Activated CD8-positive, alpha-beta memory T cell treated with anti-CD3 and anti-CD28 coated beads for 36 hours (primary cell): ENCODE results near the gene CALCB. TPM values are rescaled to one million over a fixed set of nuclear protein-coding genes. Genes with fewer than 3 reads are reported as not detected.
"Not testable (repeated sequence)": the region's sequence is repeated elsewhere in the genome, so short reads cannot be mapped to it uniquely, and the experiment has no call there.

Experiments
- CTCF ChIA-PET: fragments of 350-600 bp; sonication (Branson Sonifier 250); formaldehyde crosslinking; loops from one replicate; lab custom pipeline; 2021; ENCODE audit warnings: antibody characterized with exemption; lab: Charles Lee
- POLR2A ChIA-PET: fragments of 350-600 bp; sonication (Branson Sonifier 250); formaldehyde crosslinking; loops from one replicate; lab custom pipeline; 2021; ENCODE audit warnings: antibody characterized with exemption; lab: Charles Lee
- total RNA-seq, 2 experiments: library from RNA; stranded (reverse); gene quantifications; one replicate each; pipeline ENCODE4 v1.2.3, GENCODE V29; 2021

CALCB gene
- 1 to 10 TPM; 1.5 to 1.6 TPM for total RNA-seq

- ChIA-PET CTCF (interaction anchor here (1.3 to 4.9 kb wide), 9 partner anchors 12 to 166 kb away, joined by 3 to 54 read pairs (median 9); no protein-coding TSS in a partner anchor), POLR2A (no interaction called here)
These were observed at the start of gene CALCB for GRCh38 chr11:15073361-15074205. CALCB (plus strand) TSS chr11:15073593; CDS start chr11:15074719, 1,126 bp downstream.

GRCh38 chr11:15027011-15027410, 46.4 kb upstream of the CALCB start:
- ChIA-PET POLR2A (no interaction called here), CTCF (interaction anchor here (1.4 kb wide), 1 partner anchor 119 kb away, joined by 5 read pairs; no protein-coding TSS in a partner anchor)

- CTCF ChIA-PET, result interaction anchor here (0.5 kb wide), 1 partner anchor 81 kb away, joined by 3 read pairs; no protein-coding TSS in a partner anchor
- POLR2A ChIA-PET, result no interaction called here
These were observed 45.4 kb upstream of the CALCB start for GRCh38 chr11:15027956-15028355.

GRCh38 chr11:15028379-15028778, 45.0 kb upstream of the CALCB start:
- CTCF ChIA-PET, result no interaction called here
- POLR2A ChIA-PET, result no interaction called here

GRCh38 chr11:15031945-15032344, 41.4 kb upstream of the CALCB start:
- CTCF ChIA-PET, POLR2A ChIA-PET: not testable (repeated sequence)

GRCh38 chr11:15034687-15035267, 38.6 kb upstream of the CALCB start:
- POLR2A ChIA-PET, result no interaction called here
- CTCF ChIA-PET, result no interaction called here

GRCh38 chr11:15035283-15035682, 38.1 kb upstream of the CALCB start:
- CTCF ChIA-PET, result interaction anchor here (0.8 kb wide), 1 partner anchor 40 kb away, joined by 5 read pairs; no protein-coding TSS in a partner anchor

GRCh38 chr11:15038963-15039362, 34.4 kb upstream of the CALCB start:
- ChIA-PET POLR2A (no interaction called here), CTCF (interaction anchor here (0.7 to 1.8 kb wide), 3 partner anchors 9 to 38 kb away, joined by 3 to 9 read pairs (median 3); no protein-coding TSS in a partner anchor)

More at GRCh38 chr11:15035283-15035682, 38.1 kb upstream of the CALCB start:
- POLR2A ChIA-PET, result no interaction called here

- ChIA-PET POLR2A (no interaction called here), CTCF (no interaction called here)
These were observed 28.2 kb upstream of the CALCB start for GRCh38 chr11:15045209-15045608.

- ChIA-PET CTCF (no interaction called here), POLR2A (no interaction called here)
These were observed 27.5 kb upstream of the CALCB start for GRCh38 chr11:15045891-15046290.

GRCh38 chr11:15046673-15047072, 26.7 kb upstream of the CALCB start:
- POLR2A ChIA-PET, CTCF ChIA-PET: not testable (repeated sequence)

- ChIA-PET CTCF (interaction anchor here (1.2 to 1.4 kb wide), 2 partner anchors 42 to 52 kb away, joined by 3 to 4 read pairs; no protein-coding TSS in a partner anchor), POLR2A (no interaction called here)
These were observed 24.8 kb upstream of the CALCB start for GRCh38 chr11:15048616-15049015.

- ChIA-PET POLR2A (no interaction called here), CTCF (interaction anchor here (1.0 kb wide), 1 partner anchor 22 kb away, joined by 3 read pairs; no protein-coding TSS in a partner anchor)
These were observed 20.2 kb upstream of the CALCB start for GRCh38 chr11:15053191-15053685.

GRCh38 chr11:15055620-15056356, 17.6 kb upstream of the CALCB start:
- ChIA-PET CTCF (interaction anchor here (1.0 kb wide), 1 partner anchor 19 kb away, joined by 3 read pairs; no protein-coding TSS in a partner anchor), POLR2A (no interaction called here)

GRCh38 chr11:15057329-15057728, 16.1 kb upstream of the CALCB start:
- CTCF ChIA-PET, result no interaction called here
- POLR2A ChIA-PET, result no interaction called here

- ChIA-PET CTCF (interaction anchor here (1.0 kb wide), 1 partner anchor 15 kb away, joined by 3 read pairs; no protein-coding TSS in a partner anchor), POLR2A (interaction anchor here (0.7 kb wide), 1 partner anchor 35 kb away, joined by 4 read pairs; no protein-coding TSS in a partner anchor)
These were observed 14.1 kb upstream of the CALCB start for GRCh38 chr11:15059132-15059915.

- ChIA-PET POLR2A (no interaction called here), CTCF (interaction anchor here (1.5 to 2.0 kb wide), 2 partner anchors 12 kb away, joined by 3 to 7 read pairs; no protein-coding TSS in a partner anchor)
These were observed 10.8 kb upstream of the CALCB start for GRCh38 chr11:15062599-15062998.

GRCh38 chr11:15069751-15070150, 3.6 kb upstream of the CALCB start:
- CTCF ChIA-PET, result interaction anchor here (1.0 kb wide), 1 partner anchor 95 kb away, joined by 3 read pairs; no protein-coding TSS in a partner anchor
- POLR2A ChIA-PET, result not testable (repeated sequence)
